D721Med (cell line): ENCODE data around the gene TNP2.
"Not testable (repeated sequence)": the region's sequence is repeated elsewhere in the genome, so short reads cannot be mapped to it uniquely, and the experiment has no call there.

Source experiments
- DNase-seq: peaks from one replicate; pipeline ENCODE4 v3.0.0; 2011; ENCODE audit warnings: low spot score; ENCODE audit not compliant: insufficient read length
- FAIRE-seq: peaks from 2 replicates; lab custom pipeline; 2011; peaks lifted over from hg19 to GRCh38; lab: Jason Lieb, UNC
- TF ChIP-seq, protein P1 (sequence below): IDR thresholded peaks from 2 replicates; pipeline ENCODE4 v1.5.1; 2012; ENCODE audit warnings: mild to moderate bottlenecking, control low read depth; ENCODE audit not compliant: insufficient read depth; ENCODE audit errors: missing control alignments

Gene TNP2

DNA sequence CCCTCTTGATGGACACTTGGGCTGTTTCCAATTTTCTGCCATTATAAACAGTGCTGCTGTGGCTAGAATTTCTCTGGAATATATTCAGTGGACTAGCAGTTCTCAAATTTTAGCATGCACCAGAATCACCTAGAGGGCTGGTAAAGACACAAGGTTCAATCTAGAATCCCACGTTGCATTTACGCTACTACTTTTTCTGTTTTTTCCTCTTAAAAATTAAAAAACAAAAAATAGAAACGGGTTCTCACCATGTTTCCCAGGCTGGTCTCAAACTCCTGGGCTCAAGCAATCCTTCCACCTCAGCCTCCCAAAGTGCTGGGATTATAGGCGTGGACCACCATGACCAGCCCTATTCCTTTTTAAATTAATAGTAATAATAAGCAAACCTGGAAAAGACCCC, 26.5 kb upstream of the TNP2 start:
- FAIRE-seq (no peak), DNase-seq (no peak)
- TF ChIP-seq, protein P1, sequence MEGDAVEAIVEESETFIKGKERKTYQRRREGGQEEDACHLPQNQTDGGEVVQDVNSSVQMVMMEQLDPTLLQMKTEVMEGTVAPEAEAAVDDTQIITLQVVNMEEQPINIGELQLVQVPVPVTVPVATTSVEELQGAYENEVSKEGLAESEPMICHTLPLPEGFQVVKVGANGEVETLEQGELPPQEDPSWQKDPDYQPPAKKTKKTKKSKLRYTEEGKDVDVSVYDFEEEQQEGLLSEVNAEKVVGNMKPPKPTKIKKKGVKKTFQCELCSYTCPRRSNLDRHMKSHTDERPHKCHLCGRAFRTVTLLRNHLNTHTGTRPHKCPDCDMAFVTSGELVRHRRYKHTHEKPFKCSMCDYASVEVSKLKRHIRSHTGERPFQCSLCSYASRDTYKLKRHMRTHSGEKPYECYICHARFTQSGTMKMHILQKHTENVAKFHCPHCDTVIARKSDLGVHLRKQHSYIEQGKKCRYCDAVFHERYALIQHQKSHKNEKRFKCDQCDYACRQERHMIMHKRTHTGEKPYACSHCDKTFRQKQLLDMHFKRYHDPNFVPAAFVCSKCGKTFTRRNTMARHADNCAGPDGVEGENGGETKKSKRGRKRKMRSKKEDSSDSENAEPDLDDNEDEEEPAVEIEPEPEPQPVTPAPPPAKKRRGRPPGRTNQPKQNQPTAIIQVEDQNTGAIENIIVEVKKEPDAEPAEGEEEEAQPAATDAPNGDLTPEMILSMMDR: no peak

DNA sequence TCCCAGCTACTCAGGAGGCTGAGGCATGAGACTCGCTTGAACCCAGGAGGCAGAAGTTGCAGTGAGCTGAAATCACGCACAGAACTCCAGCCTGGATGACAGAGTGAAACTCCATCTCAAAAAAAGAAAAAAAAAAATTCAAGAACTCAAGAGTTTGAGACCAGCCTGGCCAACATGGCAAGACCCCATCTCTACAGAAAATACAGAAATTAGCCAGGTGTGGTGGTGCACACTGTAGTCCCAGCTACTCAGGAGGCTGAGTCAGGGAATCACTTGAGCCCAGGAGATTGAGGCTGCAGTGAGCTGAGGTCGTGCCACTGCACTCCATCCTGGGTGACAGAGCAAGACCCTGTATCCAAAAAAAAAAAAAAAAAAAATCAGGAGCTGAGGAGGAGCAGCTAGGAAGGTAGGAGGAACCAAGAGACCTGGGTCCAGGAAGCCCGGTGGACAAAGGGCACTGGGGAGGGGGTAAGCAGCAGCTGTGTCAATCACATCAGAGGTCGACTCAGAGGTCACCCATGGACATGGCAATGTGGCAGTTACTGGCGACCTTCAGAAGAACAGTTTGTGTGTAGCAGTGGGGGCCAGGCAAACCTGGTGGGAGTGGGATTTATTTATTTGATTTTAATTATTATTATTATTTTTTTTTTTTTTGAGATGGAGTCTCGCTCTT, 23.1 kb upstream of the TNP2 start:
- no peak for DNase-seq
- TF ChIP-seq, protein P1: no peak
- no peak for FAIRE-seq

DNA sequence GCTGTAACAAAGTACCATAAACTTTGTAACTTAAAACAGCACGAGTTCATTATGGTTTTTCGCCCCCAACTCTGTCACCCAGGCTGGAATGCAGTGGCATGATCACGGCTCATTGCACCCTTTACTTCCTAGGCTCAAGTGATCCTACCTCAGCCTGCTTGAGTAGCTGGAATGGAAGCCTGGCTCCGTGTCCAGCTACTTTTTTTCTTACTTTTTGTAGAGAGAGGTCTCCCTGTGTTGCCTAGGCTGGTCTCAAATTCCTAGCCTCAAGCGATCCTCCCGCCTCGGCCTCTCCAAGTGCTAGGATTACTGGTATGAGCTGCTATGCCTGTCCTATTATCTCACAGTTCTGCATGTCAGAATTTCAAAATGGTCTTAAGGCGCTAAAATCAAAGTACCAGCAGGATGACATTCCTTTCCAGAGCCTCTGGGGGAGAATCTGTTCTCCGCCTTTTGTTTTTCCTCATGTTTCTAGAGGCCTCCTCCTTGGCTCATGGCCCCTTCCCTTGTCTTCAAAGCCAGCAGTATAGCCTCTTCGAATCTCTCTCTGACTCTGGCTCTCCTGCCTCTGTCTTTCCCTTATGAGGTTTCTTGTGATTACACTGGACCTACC, 22.1 kb upstream of the TNP2 start:
- no peak for FAIRE-seq
- no peak for DNase-seq
- TF ChIP-seq, protein P1: no peak

DNA sequence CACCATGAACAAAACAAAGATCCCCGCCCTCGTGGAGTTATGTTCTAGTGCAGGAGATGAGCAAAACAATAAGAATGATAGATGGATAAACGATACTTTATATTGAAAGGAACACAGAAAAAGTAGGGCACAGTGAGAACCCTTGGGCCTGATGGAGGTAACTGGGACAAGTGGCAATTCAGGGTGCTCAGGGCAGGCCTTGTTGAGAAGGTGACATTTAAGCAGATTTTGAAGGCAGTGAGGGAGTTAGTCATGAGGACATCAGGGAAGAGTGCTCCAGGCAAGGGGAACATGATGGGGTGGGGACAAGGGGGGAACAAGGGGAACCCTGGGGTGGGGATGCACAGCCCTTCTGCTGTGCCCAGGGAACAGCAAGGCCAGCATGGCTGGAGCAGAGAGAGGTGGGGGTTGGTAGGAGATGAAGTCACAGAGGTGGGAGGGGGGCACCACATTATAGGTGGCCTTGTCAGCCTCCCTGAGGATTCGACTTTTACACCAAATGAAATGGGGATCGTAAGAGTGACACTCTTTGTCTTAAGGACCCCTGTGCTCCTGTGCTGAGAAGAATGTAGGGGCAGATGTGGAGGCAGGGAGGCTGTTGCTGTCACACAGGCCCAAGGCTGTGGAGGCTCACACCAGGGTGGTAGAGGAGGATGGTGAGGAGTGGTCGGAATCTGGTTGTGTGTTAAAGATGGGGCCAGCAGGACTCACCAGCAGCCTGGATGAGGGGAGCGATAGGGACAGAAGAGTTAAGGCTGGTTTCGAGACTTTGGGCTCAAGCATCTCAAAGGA, 21.2 kb upstream of the TNP2 start:
- FAIRE-seq: no peak
- TF ChIP-seq, protein P1: no peak
- no peak for DNase-seq

DNA sequence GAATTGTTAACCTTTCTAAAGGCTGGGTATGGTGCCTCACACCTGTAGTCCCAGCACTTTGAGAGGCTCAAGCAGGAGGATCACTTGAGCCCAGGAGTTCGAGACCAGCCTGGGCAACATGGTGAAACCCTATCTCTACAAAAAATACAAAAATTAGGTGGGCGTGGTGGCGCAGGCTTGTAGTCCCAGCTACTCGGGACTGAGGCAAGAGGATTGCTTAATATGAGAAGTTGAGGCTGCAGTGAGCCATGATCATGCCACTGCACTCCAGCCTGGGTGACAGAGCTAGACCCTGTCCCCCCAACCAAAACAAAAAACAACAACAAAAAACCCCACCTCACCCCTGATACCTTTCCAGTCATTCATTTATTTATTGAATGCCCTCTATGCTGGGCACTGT, 20.6 kb upstream of the TNP2 start:
- FAIRE-seq: not testable (repeated sequence)

DNA sequence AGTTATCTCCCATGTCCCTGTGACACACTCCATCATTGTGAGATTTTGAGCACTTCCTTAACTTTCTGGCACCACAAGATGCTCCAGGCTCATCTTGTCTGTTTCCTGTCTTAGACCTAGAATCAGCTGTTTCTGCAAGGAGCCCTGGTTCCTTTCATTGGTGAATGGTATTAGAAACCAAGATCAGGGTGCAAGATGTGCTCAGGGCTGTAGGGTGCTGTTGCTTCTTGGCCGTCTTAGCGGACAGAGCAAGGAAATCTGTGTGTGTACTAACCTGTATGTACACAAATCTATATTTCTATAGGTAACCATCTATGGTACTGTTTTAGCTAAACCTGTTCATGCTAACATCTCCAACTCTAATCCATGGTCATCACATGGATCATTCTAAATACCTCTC, 20.1 kb upstream of the TNP2 start:
- TF ChIP-seq, protein P1: no peak
- no peak for DNase-seq
- FAIRE-seq: no peak

More for the DNA sequence above, 20.6 kb upstream of the TNP2 start:
- not testable (repeated sequence) for DNase-seq

GRCh38 chr16:11285842-11286241, 16.7 kb upstream of the TNP2 start:
- no peak for FAIRE-seq
- DNase-seq: no peak
- TF ChIP-seq, protein P1: no peak
